Stimulated activated CD4-positive, alpha-beta T cell treated with anti-CD3 and anti-CD28 coated beads, Interleukin-2, amount 100 ng/mL, for 4 hours (primary cell): ENCODE results near the gene STIM2.
"Not testable (repeated sequence)": the region's sequence is repeated elsewhere in the genome, so short reads cannot be mapped to it uniquely, and the experiment has no call there.

Source experiments
- DNase-seq: peaks from one replicate; pipeline ENCODE4 v3.0.0-alpha.2; 2020; ENCODE audit warnings: low read depth

Gene STIM2

GRCh38 chr4:27005501-27005900 is 144.9 kb downstream of the STIM2 start:
- DNase-seq = no peak

GRCh38 chr4:27005905-27006590 is 145.4 kb downstream of the STIM2 start:
- DNase-seq = no peak

DNA sequence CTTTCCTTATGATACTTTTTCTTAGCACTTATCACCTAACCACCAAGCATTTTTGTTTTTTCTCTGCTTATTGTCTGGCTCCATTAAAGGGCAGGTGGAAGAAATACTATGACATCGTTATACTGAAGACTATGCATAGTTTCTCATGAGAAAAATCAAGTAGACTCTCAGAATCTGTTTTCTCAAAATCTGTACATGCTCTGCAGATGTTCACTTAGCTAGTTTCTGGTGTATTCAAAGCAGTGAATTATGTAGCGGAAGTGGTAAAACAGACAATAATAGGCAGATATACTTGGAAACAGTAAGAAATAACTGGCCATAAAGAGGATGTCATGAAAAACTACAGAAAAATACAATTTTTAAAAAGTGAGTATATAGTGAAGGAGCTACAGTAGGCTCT is 146.0 kb downstream of the STIM2 start:
- DNase-seq = no peak

- DNase-seq = no peak
Measured at GRCh38 chr4:27007507-27007906, 146.9 kb downstream of the STIM2 start.

DNA sequence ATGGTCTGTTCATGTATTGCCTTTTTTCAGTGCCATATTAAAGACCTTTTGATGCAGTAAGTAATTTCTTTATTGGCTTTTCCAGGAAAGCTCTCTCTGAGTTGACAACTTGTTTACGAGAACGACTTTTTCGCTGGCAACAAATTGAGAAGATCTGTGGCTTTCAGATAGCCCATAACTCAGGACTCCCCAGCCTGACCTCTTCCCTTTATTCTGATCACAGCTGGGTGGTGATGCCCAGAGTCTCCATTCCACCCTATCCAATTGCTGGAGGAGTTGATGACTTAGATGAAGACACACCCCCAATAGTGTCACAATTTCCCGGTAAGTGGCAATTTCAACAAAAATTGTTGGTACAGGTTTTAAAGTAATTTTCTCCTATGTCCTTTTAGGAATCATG is 148.0 kb downstream of the STIM2 start:
- DNase-seq = no peak

DNA sequence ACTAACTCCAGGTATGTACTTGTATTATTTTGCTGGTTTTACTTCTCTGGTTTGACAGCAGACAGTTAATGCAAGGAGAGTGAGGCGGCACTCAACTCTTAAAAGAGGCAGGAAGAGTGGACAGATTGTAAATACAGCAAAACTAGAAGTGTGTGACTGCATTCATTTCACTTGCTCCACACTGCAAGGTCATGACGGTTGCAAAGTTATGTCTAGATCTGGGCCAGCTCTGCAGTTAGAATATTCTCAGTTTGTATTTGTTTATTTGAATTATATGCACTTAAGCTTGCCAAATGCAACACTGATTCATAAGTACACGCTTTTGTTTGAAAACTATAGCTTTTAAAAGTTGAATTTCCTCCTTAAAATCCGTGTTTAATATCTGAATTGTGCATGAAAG is 148.9 kb downstream of the STIM2 start:
- no peak for DNase-seq

DNA sequence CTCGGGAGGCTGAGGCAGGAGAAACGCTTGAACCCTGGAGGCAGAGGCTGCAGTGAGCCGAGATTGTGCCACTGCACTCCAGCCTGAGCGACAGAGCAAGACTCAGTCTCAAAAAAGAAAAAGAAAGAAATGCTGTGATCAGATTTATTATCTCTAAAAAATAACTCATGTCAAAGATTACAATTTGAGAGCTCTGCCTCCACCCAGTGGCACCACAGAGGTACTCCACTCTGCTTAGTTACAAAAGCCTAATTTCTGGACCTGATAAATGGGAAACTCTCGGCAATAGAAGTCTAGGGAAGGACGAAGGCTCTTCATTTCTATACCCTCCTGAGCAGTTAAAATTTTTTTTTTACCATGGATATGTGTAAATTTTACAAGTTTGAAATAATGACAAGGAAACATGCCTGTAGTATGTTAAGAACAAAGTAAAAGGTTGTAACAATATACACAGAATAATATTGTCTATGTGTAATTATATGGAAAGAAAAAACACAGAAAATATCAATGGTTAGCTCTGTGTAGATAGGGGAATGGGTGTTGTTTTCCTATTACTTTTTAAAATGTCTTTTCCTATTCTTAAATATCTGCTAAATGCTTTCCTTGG is 149.8 kb downstream of the STIM2 start:
- peak; percentile 39 for DNase-seq

DNA sequence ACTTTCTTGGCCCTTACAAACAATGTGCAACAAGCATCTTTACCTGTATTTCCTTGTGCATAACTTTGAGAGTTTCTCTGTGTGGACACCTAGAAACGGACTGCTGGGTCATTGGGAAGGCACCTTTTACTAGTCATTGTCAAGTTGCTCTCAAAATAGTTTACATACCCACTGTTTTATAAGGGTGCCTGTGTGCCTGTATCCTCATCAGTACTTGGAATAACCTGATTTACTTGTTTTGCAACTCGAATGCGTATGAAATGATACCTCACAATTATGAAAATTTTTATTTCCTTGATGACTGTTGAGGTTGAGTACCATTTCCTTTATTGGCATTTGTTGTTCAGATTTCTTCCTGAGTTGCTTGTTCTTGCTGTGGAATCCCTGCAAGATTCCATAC is 150.8 kb downstream of the STIM2 start:
- DNase-seq = no peak

DNA sequence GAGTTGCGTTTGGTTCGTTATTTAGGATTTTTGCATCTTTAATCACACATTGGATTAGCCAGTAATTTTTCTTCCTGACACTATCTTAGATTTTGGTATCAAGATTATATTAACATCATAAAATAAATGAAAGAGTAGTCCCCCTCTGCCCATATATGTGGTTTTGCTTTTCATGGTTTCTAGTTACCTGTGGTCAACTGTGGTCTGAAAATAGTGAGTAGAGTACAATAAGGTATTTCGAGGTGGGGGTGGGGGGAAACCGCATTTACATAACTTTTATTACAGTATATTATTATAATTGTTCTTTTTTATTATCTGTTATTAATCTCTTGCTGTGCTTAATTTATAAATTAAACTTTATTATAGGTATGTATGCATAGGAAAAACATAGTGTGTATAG is 152.4 kb downstream of the STIM2 start:
- no peak for DNase-seq

GRCh38 chr4:27016551-27016950 is 155.9 kb downstream of the STIM2 start:
- DNase-seq = no peak

DNA sequence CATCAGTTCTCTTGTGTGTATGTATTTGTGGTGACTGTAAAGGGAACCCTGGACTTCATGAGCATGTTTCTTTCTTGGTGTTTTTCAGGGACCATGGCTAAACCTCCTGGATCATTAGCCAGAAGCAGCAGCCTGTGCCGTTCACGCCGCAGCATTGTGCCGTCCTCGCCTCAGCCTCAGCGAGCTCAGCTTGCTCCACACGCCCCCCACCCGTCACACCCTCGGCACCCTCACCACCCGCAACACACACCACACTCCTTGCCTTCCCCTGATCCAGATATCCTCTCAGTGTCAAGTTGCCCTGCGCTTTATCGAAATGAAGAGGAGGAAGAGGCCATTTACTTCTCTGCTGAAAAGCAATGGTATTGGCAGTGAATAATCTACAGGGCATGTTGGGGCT is 157.0 kb downstream of the STIM2 start:
- no peak for DNase-seq

DNA sequence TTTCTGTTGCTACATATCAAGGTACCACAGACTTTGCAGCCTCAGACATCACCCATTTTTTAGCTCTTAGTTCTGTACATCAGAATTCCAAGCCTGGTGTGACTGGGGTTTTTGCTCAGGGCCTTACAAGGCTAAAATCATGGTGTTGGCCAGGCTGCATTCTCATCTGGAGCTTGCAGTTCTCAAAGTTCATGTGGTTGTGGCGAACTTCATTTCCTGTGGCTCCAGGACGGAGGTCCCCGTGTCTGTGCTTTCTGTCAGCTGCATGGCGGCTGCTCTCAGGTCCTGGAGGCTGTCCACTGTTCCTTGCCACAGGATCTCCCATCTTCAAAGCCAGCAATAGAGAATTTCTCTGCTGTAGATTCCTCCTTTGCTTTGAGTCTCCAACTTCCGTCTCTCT is 157.4 kb downstream of the STIM2 start:
- no peak for DNase-seq

GRCh38 chr4:27018910-27019309 is 158.3 kb downstream of the STIM2 start:
- DNase-seq = no peak

DNA sequence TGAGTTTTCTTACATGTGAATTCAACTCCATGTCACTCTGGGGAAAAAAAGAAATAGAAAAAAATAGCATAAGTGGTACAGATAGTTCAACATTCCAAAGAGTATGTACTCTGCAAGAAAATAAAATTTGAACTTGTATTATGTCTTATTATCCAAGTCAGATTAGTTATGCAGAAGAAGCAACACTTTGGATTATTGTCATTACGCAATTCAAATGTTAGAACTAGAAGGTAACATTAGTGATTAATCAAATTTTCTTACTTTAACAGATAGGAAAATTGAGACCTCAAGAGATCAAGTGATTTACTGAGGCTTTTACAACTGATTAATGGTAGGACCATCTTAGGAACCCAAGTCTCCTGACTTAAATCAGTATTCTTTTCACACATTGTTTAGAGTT is 159.1 kb downstream of the STIM2 start:
- DNase-seq = no peak

DNA sequence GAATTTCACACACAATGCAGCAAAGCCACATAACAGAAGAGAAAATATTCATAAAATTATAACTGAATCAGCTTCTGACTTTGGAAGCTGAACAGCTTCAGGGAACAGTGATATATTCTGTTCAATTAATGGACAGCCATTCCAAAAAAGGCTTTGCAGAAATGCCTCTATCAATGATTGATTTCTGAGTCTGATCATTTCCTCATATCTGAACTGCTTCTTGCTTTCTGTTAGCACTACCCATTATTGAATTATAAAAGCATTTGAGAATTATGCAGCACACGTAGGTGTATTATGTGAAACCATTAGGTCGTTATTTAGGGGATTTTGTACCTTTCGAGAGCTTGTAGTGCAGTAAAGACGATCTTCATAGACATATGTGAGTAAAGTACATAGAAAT is 159.6 kb downstream of the STIM2 start:
- no peak for DNase-seq

GRCh38 chr4:27020603-27021002 is 160.0 kb downstream of the STIM2 start:
- DNase-seq = no peak

- DNase-seq = no peak
Measured at GRCh38 chr4:27022963-27023362, 162.3 kb downstream of the STIM2 start.

DNA sequence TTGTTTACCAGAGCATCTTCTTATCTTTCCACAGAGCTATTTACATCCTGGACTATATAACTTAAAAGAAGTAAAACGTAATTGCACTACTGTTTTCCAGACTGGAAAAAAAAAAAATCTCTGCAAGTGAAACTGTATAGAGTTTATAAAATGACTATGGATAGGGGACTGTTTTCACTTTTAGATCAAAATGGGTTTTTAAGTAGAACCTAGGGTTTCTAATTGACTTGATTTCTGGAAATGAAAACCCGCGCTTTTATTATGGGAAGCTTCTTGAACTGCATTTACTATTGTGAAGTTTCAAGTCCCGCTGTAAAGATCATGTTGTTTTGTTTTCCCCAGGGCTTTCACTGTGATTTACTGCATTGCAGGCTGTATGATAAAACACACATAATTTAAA is 162.7 kb downstream of the STIM2 start:
- no peak for DNase-seq

- no peak for DNase-seq
Measured at GRCh38 chr4:27024805-27025204, 164.2 kb downstream of the STIM2 start.

GRCh38 chr4:27027428-27027827 is 166.8 kb downstream of the STIM2 start:
- DNase-seq = no peak

- not testable (repeated sequence) for DNase-seq
Measured at GRCh38 chr4:27035127-27035526, 174.5 kb downstream of the STIM2 start.

DNA sequence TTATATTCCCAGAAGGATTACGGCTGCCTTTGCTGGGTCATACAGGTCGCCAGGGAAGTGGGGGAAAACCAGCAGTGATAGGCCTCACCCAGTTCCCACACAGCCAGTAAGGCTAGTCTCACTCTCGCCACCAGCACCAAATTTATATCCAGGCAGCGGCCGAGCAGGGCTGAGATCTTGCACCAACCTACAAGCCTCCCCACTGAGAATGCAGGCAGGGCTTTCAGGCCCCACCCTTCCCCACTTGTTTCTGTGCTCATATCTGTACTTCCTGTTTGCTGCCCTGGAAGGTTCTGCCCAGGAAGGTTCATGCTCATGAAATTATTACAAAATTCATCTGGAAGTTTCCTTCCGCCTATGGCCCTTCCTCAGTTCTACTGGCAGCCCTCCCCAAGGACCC is 179.7 kb downstream of the STIM2 start:
- DNase-seq = no peak

DNA sequence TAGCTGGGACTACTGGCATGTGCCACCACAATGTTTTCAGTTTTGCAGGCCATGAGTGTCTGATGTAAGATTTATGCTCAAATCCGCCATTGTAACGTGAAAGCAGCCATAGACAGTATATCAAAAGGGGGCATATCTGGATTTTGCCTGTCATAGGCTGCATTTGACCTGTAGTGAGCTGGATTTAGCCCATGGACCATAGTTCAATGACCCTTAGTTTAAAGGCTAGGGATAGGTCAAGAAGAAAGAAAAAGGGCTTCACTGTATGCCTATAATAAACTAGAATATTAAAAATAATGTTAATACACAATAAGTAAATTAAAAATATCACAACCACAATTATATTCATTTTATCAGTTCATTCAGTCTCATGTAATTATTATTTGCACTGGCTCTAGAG is 181.8 kb downstream of the STIM2 start:
- DNase-seq = no peak

- DNase-seq = no peak
Measured at GRCh38 chr4:27043200-27043599, 182.6 kb downstream of the STIM2 start.
